Neural cell (in vitro differentiated cells): ENCODE results near the gene DGKQ. TPM values are rescaled to one million over a fixed set of nuclear protein-coding genes. Genes with fewer than 3 reads are reported as not detected.

Experiments used
- H2AFZ ChIP-seq: fragments of 200-600, 300-800 bp; sonication (generic), shearing (Covaris generic); 2 replicates; pipeline ENCODE4 v1.6.0; 2014; ENCODE audit warnings: low read depth, mild to moderate bottlenecking, antibody characterized with exemption, low read length, moderate library complexity
- H3F3A ChIP-seq: fragments of 200-600 bp; shearing (Covaris generic); 2 replicates; pipeline ENCODE4 v1.6.1; 2016; ENCODE audit warnings: mild to moderate bottlenecking, moderate library complexity, mixed read lengths, antibody characterized with exemption, low read length; ENCODE audit not compliant: insufficient read depth, poor library complexity, severe bottlenecking
- H3K27ac ChIP-seq: fragments of 200-600, 300-800 bp; sonication (generic), shearing (Covaris generic); 2 replicates; pipeline ENCODE4 v1.5.1; 2014; ENCODE audit warnings: mild to moderate bottlenecking, low read length, moderate library complexity
- H3K27me3 ChIP-seq: fragments of 300-800, 200-600 bp; sonication (generic), shearing (Covaris generic); 2 replicates; pipeline ENCODE4 v1.6.0; 2014; ENCODE audit warnings: mild to moderate bottlenecking, low read depth, low read length, moderate library complexity; ENCODE audit not compliant: insufficient read depth
- H3K36me3 ChIP-seq: fragments of 300-800, 200-600 bp; sonication (generic), shearing (Covaris generic); 2 replicates; pipeline ENCODE4 v1.5.1; 2014; ENCODE audit warnings: mild to moderate bottlenecking, antibody characterized with exemption, low read length, moderate library complexity; ENCODE audit not compliant: insufficient read depth
- H3K4me2 ChIP-seq: fragments of 300-800, 200-600 bp; sonication (generic), shearing (Covaris generic); 2 replicates; pipeline ENCODE4 v1.6.0; 2014; ENCODE audit warnings: mild to moderate bottlenecking, low read length
- H3K4me3 ChIP-seq: fragments of 300-800, 200-600 bp; sonication (generic), shearing (Covaris generic); 2 replicates; pipeline ENCODE4 v1.5.1; 2014; ENCODE audit warnings: mild to moderate bottlenecking, low read length, moderate library complexity
- H3K79me2 ChIP-seq: fragments of 200-600 bp; shearing (Covaris generic); replicated peaks from 2 replicates; pipeline ENCODE4 v1.6.0; 2014; ENCODE audit warnings: mild to moderate bottlenecking, low read length, moderate library complexity; ENCODE audit not compliant: insufficient read depth
- H3K9ac ChIP-seq: fragments of 300-800, 200-600 bp; sonication (generic), shearing (Covaris generic); 2 replicates; pipeline ENCODE4 v1.6.1; 2016; ENCODE audit warnings: mild to moderate bottlenecking, low read length, mixed read lengths
- H3K9me2 ChIP-seq: fragments of 200-600 bp; shearing (Covaris generic); 2 replicates; pipeline ENCODE4 v1.6.1; 2016; ENCODE audit warnings: mild to moderate bottlenecking, low read length, mixed read lengths; ENCODE audit not compliant: insufficient read depth
- H3K9me3 ChIP-seq: fragments of 200-600, 300-800 bp; sonication (generic), shearing (Covaris generic); 2 replicates; pipeline ENCODE4 v1.6.1; 2016; ENCODE audit warnings: mild to moderate bottlenecking, mixed run types, low read length, moderate library complexity, mixed read lengths
- H4K20me1 ChIP-seq: fragments of 200-600 bp; shearing (Covaris generic); 2 replicates; pipeline ENCODE4 v1.6.1; 2016; ENCODE audit warnings: mild to moderate bottlenecking, mixed run types; ENCODE audit not compliant: insufficient read depth
- CTCF ChIP-seq: fragments of 450-650 bp; IDR thresholded peaks from 2 replicates; pipeline ENCODE4 v1.5.1; 2014; ENCODE audit warnings: antibody characterized with exemption, mild to moderate bottlenecking, moderate library complexity; ENCODE audit not compliant: poor library complexity, severe bottlenecking
- EP300 ChIP-seq: fragments of 450-650 bp; conservative IDR thresholded peaks from 2 replicates; pipeline ENCODE4 v1.6.1; 2014; ENCODE audit warnings: antibody characterized with exemption, mild to moderate bottlenecking, moderate library complexity; ENCODE audit not compliant: poor library complexity, severe bottlenecking
- EZH2 ChIP-seq: fragments of 200-600, 300-800 bp; shearing (Covaris generic), sonication (generic); IDR thresholded peaks from 2 replicates; pipeline ENCODE4 v1.6.1; 2014; ENCODE audit warnings: antibody characterized with exemption, low read length, borderline replicate concordance, mild to moderate bottlenecking; ENCODE audit not compliant: insufficient read depth, poor library complexity, severe bottlenecking
- MXI1 ChIP-seq: fragments of 450-650 bp; conservative IDR thresholded peaks from 2 replicates; pipeline ENCODE4 v1.6.1; 2014; ENCODE audit warnings: antibody characterized with exemption, mild to moderate bottlenecking; ENCODE audit not compliant: poor library complexity, severe bottlenecking
- POLR2AphosphoS5 ChIP-seq: IDR thresholded peaks from 2 replicates; pipeline ENCODE4 v1.6.1; 2012
- RAD21 ChIP-seq: fragments of 450-650 bp; conservative IDR thresholded peaks from 2 replicates; pipeline ENCODE4 v1.6.1; 2014; ENCODE audit warnings: antibody characterized with exemption, mild to moderate bottlenecking, moderate library complexity
- REST ChIP-seq: IDR thresholded peaks from 2 replicates; pipeline ENCODE4 v1.6.1; 2012; ENCODE audit warnings: borderline replicate concordance
- SMC3 ChIP-seq: fragments of 450-650 bp; conservative IDR thresholded peaks from 2 replicates; pipeline ENCODE4 v1.6.1; 2014; ENCODE audit warnings: antibody characterized with exemption, mild to moderate bottlenecking, moderate library complexity; ENCODE audit not compliant: poor library complexity
- TAF1 ChIP-seq: IDR thresholded peaks from 2 replicates; pipeline ENCODE4 v1.6.1; 2012; ENCODE audit warnings: low read depth
- polyA plus RNA-seq: library from polyadenylated mRNA; depleted of rRNA; stranded (reverse); fragments of >200 nt; gene quantifications from 2 replicates; pipeline ENCODE4 v1.2.3, GENCODE V29; 2014

DGKQ gene
- polyA plus RNA-seq, 1 donor from 2014 or later = 32.4 TPM

GRCh38 chr4:968221-968620, 5.1 kb downstream of the DGKQ start:
- Histone ChIP-seq H4K20me1 (no peaks in the 10 kb centered on the region), H3K27ac (no peak overlapping the region), H3K9me2 (no peaks in the 10 kb centered on the region), H2AFZ (no peak overlapping the region), H3K9me3 (no peaks in the 10 kb centered on the region), H3K27me3 (peaks cover 8% of the 10 kb centered on the region), H3K4me2 (no peak overlapping the region), H3K36me3 (no peaks in the 10 kb centered on the region), H3K79me2 (no peaks in the 10 kb centered on the region), H3K9ac (no peak overlapping the region), H3K4me3 (no peak overlapping the region), H3F3A (no peaks in the 10 kb centered on the region)
- TF ChIP-seq EP300 (no peak), POLR2AphosphoS5 (no peak), MXI1 (no peak), EZH2 (no peak), RAD21 (no peak), TAF1 (no peak), CTCF (no peak), SMC3 (no peak), REST (no peak)

DNA sequence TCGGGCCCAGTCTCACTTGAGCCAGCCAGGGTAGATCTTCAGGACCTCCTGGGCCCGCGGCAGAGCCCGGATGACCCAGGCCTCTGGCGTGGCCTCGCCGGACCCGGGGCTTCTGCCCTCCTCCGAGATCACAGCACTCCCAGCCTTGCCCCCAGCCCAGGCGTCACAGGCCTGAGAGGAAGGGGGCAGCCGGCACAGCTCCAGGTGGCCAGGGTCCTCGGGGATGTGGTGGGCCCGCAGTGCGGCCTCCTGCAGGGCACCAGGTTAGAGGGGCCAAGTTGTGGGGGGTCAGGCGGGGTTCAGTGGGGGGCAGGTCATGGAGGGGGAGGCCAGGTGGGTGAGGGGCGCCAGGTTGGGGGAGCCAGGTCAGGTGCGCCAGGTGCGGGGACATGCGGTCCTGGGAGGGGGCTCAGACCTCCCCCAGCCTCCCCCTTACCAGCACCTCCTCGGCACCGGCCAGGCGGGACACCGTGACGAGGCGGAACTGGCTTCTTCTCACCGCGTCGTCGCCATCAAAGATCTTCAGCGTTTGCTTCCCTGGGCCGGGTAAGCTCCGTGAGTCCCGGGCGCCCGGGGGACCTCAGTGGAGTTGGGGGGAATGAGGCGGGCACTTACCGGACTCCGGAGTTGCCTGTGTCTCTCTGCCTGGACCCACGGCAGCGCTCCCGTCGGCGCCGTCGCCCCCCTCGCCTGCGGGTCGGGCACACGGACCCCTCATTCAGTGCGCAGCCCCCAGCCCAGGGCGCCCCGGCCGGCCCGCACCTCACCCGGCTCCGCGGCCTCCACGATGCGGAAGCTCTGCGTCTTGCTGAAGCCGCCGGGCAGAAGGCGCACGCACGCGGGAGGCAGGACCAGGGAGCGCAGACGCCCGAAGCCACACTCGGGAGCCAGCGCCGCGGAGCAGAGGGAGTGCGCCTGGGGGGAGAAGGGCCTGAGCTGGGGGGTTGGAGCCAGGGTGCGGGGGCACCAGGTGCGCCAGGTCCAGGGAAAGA, 6.0 kb downstream of the DGKQ start:
- no peak overlapping the region for H3K4me3 ChIP-seq
- H3K36me3 ChIP-seq = no peaks in the 10 kb centered on the region
- no peak overlapping the region for H3K27ac ChIP-seq
- H3K9me2 ChIP-seq = no peaks in the 10 kb centered on the region
- no peaks in the 10 kb centered on the region for H3K79me2 ChIP-seq
- H3K4me2 ChIP-seq = no peak overlapping the region
- no peaks in the 10 kb centered on the region for H4K20me1 ChIP-seq
- H3K9ac ChIP-seq = no peak overlapping the region
- H2AFZ ChIP-seq = no peak overlapping the region
- no peaks in the 10 kb centered on the region for H3K9me3 ChIP-seq
- H3K27me3 ChIP-seq = peaks cover 8% of the 10 kb centered on the region
- H3F3A ChIP-seq = no peaks in the 10 kb centered on the region
- no peak for TF ChIP-seq CTCF
- no peak for TF ChIP-seq EZH2
- TF ChIP-seq POLR2AphosphoS5 = no peak
